ENCODE measurements around the gene SLC6A2. TPM values are rescaled to one million over a fixed set of nuclear protein-coding genes. Genes with fewer than 3 reads are reported as not detected.

Gene SLC6A2
- total and polyA plus RNA-seq, 7 donors: 0.10 to 0.14 TPM; not detected in 5

GRCh38 chr16:55628306-55628968, 27.4 kb upstream of the SLC6A2 start:
- 70 to 79% methylated on average over 6 of the region's 6 CpGs for WGBS, 2 donors
- Histone ChIP-seq H3K4me1 (no peaks in the 10 kb centered on the region), H3K27ac (no peak overlapping the region), H3K36me3 (no peaks in the 10 kb centered on the region), H3K4me3 (no peak overlapping the region), H3K9me3 (peaks cover 0 to 4% (median 0%) of the 10 kb centered on the region in 4 donors), H3K27me3 (peaks cover 0 to 6% (median 0%) of the 10 kb centered on the region in 3 donors)
- intact Hi-C loops (cut with DNase I): no loop called here
- TF ChIP-seq POLR2A (IDR thresholded peaks at IDR 0.05) (no peak), CTCF (IDR thresholded peaks at IDR 0.05) (no peak), EP300 (IDR thresholded peaks at IDR 0.05) (no peak), POLR2AphosphoS5 (IDR thresholded peaks at IDR 0.05) (no peak)
- DNase-seq: no peak

- no peak for DNase-seq
- intact Hi-C loops (cut with DNase I): no loop called here
- TF ChIP-seq EP300 (IDR thresholded peaks at IDR 0.05): no peak
- TF ChIP-seq CTCF (IDR thresholded peaks at IDR 0.05): no peak
- no peak for TF ChIP-seq POLR2A (IDR thresholded peaks at IDR 0.05)
- TF ChIP-seq POLR2AphosphoS5 (IDR thresholded peaks at IDR 0.05): no peak
- no peak overlapping the region for H3K4me3 ChIP-seq
- no peaks in the 10 kb centered on the region for H3K36me3 ChIP-seq
- no peak overlapping the region for H3K27ac ChIP-seq
- no peaks in the 10 kb centered on the region for H3K4me1 ChIP-seq
- peaks cover 0 to 6% (median 0%) of the 10 kb centered on the region in 3 donors for H3K27me3 ChIP-seq
- peaks cover 0 to 4% (median 0%) of the 10 kb centered on the region in 4 donors for H3K9me3 ChIP-seq
These were observed 25.0 kb upstream of the SLC6A2 start for GRCh38 chr16:55630774-55631173.

GRCh38 chr16:55632259-55632658, 23.5 kb upstream of the SLC6A2 start:
- intact Hi-C loops (cut with DNase I): no loop called here

GRCh38 chr16:55634193-55634592, 21.6 kb upstream of the SLC6A2 start:
- no peak overlapping the region for H3K4me3 ChIP-seq
- no peaks in the 10 kb centered on the region for H3K27me3 ChIP-seq
- H3K27ac ChIP-seq: no peak overlapping the region
- no peak for DNase-seq
- TF ChIP-seq POLR2AphosphoS5 (IDR thresholded peaks at IDR 0.05) (no peak), POLR2A (IDR thresholded peaks at IDR 0.05) (no peak), CTCF (IDR thresholded peaks at IDR 0.05) (no peak), EP300 (IDR thresholded peaks at IDR 0.05) (no peak)
- H3K9me3 ChIP-seq: no peaks in the 10 kb centered on the region
- H3K36me3 ChIP-seq: no peaks in the 10 kb centered on the region
- H3K4me1 ChIP-seq: no peaks in the 10 kb centered on the region
- intact Hi-C loops (cut with DNase I): no loop called here

More at GRCh38 chr16:55632259-55632658, 23.5 kb upstream of the SLC6A2 start:
- DNase-seq: no peak
- peaks cover 0 to 4% (median 0%) of the 10 kb centered on the region in 4 donors for H3K9me3 ChIP-seq
- peaks cover 0 to 6% (median 0%) of the 10 kb centered on the region in 3 donors for H3K27me3 ChIP-seq
- no peak overlapping the region for H3K4me3 ChIP-seq
- H3K36me3 ChIP-seq: no peaks in the 10 kb centered on the region
- H3K4me1 ChIP-seq: no peaks in the 10 kb centered on the region
- H3K27ac ChIP-seq: no peak overlapping the region
- TF ChIP-seq CTCF (IDR thresholded peaks at IDR 0.05): no peak
- no peak for TF ChIP-seq POLR2A (IDR thresholded peaks at IDR 0.05)
- no peak for TF ChIP-seq POLR2AphosphoS5 (IDR thresholded peaks at IDR 0.05)
- TF ChIP-seq EP300 (IDR thresholded peaks at IDR 0.05): no peak

- H3K4me1 ChIP-seq: no peaks in the 10 kb centered on the region
- no peak for DNase-seq
- no peaks in the 10 kb centered on the region for H3K9me3 ChIP-seq
- H3K27me3 ChIP-seq: peaks cover 0 to 4% (median 0%) of the 10 kb centered on the region in 3 donors
- H3K36me3 ChIP-seq: no peaks in the 10 kb centered on the region
- H3K27ac ChIP-seq: no peak overlapping the region
- WGBS, 2 donors: 89 to 93% methylated on average over 5 of the region's 5 CpGs
- no peak for TF ChIP-seq POLR2A (IDR thresholded peaks at IDR 0.05)
- no peak for TF ChIP-seq EP300 (IDR thresholded peaks at IDR 0.05)
- no peak for TF ChIP-seq POLR2AphosphoS5 (IDR thresholded peaks at IDR 0.05)
- no peak for TF ChIP-seq CTCF (IDR thresholded peaks at IDR 0.05)
- intact Hi-C loops (cut with DNase I): no loop called here
- H3K4me3 ChIP-seq: no peak overlapping the region
These were observed 17.5 kb upstream of the SLC6A2 start for GRCh38 chr16:55638256-55638655.
